GM23338 (cell line): ENCODE data around the gene FRMD3. TPM values are rescaled to one million over a fixed set of nuclear protein-coding genes. Genes with fewer than 3 reads are reported as not detected.

Experiments used
- ATAC-seq: fragments of 200-7000 bp; cut with Tn5 transposase; 3 replicates; pipeline ENCODE4 v1.9.1; 2020
- DNase-seq: peaks from one replicate; pipeline ENCODE4 v3.0.0-alpha.2; 2015; ENCODE audit warnings: low spot score
- H2AFZ ChIP-seq: fragments of 200-600 bp; sonication (generic); 2 replicates; pipeline ENCODE4 v1.8.0; 2016; ENCODE audit warnings: antibody characterized with exemption, mild to moderate bottlenecking, moderate library complexity
- H3F3A ChIP-seq: fragments of 200-600 bp; sonication (generic); replicated peaks from 2 replicates; pipeline ENCODE4 v1.8.0; 2017; ENCODE audit warnings: antibody characterized with exemption, mixed run types, low read depth
- H3K27ac ChIP-seq: fragments of 200-600 bp; sonication (generic); 2 replicates; pipeline ENCODE4 v1.6.1; 2016; ENCODE audit warnings: low read depth
- H3K27me3 ChIP-seq: fragments of 200-600 bp; sonication (generic); 2 replicates; pipeline ENCODE4 v1.8.0; 2016; ENCODE audit warnings: mild to moderate bottlenecking, mixed run types, moderate library complexity; ENCODE audit not compliant: insufficient read depth
- H3K36me3 ChIP-seq: fragments of 200-600 bp; sonication (generic); 2 replicates; pipeline ENCODE4 v1.8.0; 2016; ENCODE audit warnings: mild to moderate bottlenecking; ENCODE audit not compliant: insufficient read depth
- H3K4me1 ChIP-seq: fragments of 200-600 bp; sonication (generic); 2 replicates; pipeline ENCODE4 v1.8.0; 2016; ENCODE audit warnings: mild to moderate bottlenecking, moderate library complexity; ENCODE audit not compliant: insufficient read depth
- H3K4me2 ChIP-seq: fragments of 200-600 bp; sonication (generic); 2 replicates; pipeline ENCODE4 v1.7.1; 2017; ENCODE audit warnings: mixed run types
- H3K4me3 ChIP-seq: fragments of 200-600 bp; sonication (generic); 2 replicates; pipeline ENCODE4 v1.6.1; 2016; ENCODE audit warnings: mixed run types
- H3K79me2 ChIP-seq: fragments of 200-600 bp; sonication (generic); replicated peaks from 2 replicates; pipeline ENCODE4 v1.8.0; 2017; ENCODE audit warnings: mild to moderate bottlenecking; ENCODE audit not compliant: insufficient read depth
- H3K9me2 ChIP-seq: fragments of 200-600 bp; sonication (generic); 2 replicates; pipeline ENCODE4 v1.8.0; 2017; ENCODE audit not compliant: insufficient read depth
- H4K20me1 ChIP-seq: fragments of 200-600 bp; sonication (generic); replicated peaks from 2 replicates; pipeline ENCODE4 v1.8.0; 2017; ENCODE audit warnings: mild to moderate bottlenecking; ENCODE audit not compliant: insufficient read depth
- H3K27ac Mint-ChIP-seq: 2 replicates; pipeline ENCODE4 v1.8.0; 2020; ENCODE audit warnings: inconsistent platforms, mild to moderate bottlenecking, moderate library complexity, mixed read lengths
- H3K27me3 Mint-ChIP-seq: 3 replicates; pipeline ENCODE4 v1.8.0; 2022; ENCODE audit warnings: low read depth, mild to moderate bottlenecking, moderate library complexity, mixed read lengths, inconsistent platforms; ENCODE audit not compliant: insufficient read depth, poor library complexity
- H3K36me3 Mint-ChIP-seq: 3 replicates; pipeline ENCODE4 v1.8.0; 2021; ENCODE audit warnings: low read depth, mild to moderate bottlenecking, inconsistent platforms, moderate library complexity, mixed read lengths
- H3K4me1 Mint-ChIP-seq: 3 replicates; pipeline ENCODE4 v1.8.0; 2020; ENCODE audit warnings: mild to moderate bottlenecking, inconsistent platforms, mixed read lengths
- H3K4me3 Mint-ChIP-seq: 3 replicates; pipeline ENCODE4 v1.8.0; 2021; ENCODE audit warnings: moderate library complexity, mild to moderate bottlenecking, inconsistent platforms, mixed read lengths
- H3K9me3 Mint-ChIP-seq: 3 replicates; pipeline ENCODE4 v1.8.0; 2020; ENCODE audit warnings: moderate library complexity, mild to moderate bottlenecking, inconsistent platforms, mixed read lengths
- CREB1 ChIP-seq: fragments of 250-450 bp; sonication (Bioruptor Pico); IDR thresholded peaks from 2 replicates; pipeline ENCODE4 v1.5.0; 2020; ENCODE audit warnings: low read depth, mild to moderate bottlenecking, moderate library complexity
- CTCF ChIP-seq, 2 experiments: fragments of 200-600 bp in 1 of 2; sonication (generic) in 1 of 2; conservative IDR thresholded peaks; 2 replicates each; pipeline versions ENCODE4 v1.5.1 to v1.6.1; 2016 to 2017; ENCODE audit warnings: antibody characterized with exemption in 2 of 2, low read depth in 2 of 2, mild to moderate bottlenecking in 2 of 2, moderate library complexity in 1 of 2
- ETS1 ChIP-seq: IDR thresholded peaks from 2 replicates; pipeline ENCODE4 v1.6.1; 2016; ENCODE audit warnings: antibody characterized with exemption
- EZH2 ChIP-seq: fragments of 200-600 bp; sonication (generic); IDR thresholded peaks from one replicate; pipeline ENCODE4 v1.8.0; 2017; ENCODE audit warnings: antibody characterized with exemption, mild to moderate bottlenecking, low read depth; ENCODE audit not compliant: unreplicated experiment
- EZH2phosphoT487 ChIP-seq: fragments of 200-600 bp; sonication (generic); IDR thresholded peaks from one replicate; pipeline ENCODE4 v1.8.1; 2018; ENCODE audit warnings: antibody characterized with exemption; ENCODE audit not compliant: unreplicated experiment
- JUNB ChIP-seq: IDR thresholded peaks from one replicate; pipeline ENCODE4 v1.6.1; 2016; ENCODE audit warnings: antibody characterized with exemption; ENCODE audit not compliant: unreplicated experiment
- NANOG ChIP-seq: IDR thresholded peaks from 2 replicates; pipeline ENCODE4 v1.6.1; 2016; ENCODE audit warnings: antibody characterized with exemption, borderline replicate concordance
- POLR2AphosphoS5 ChIP-seq: IDR thresholded peaks from 2 replicates; pipeline ENCODE4 v1.6.1; 2016; ENCODE audit warnings: antibody characterized with exemption, low read depth
- REST ChIP-seq: IDR thresholded peaks from one replicate; pipeline ENCODE4 v1.6.1; 2018; ENCODE audit warnings: antibody characterized with exemption; ENCODE audit not compliant: unreplicated experiment
- STAT1 ChIP-seq: IDR thresholded peaks from one replicate; pipeline ENCODE4 v1.6.1; 2016; ENCODE audit warnings: antibody characterized with exemption; ENCODE audit not compliant: unreplicated experiment
- ZNF114 ChIP-seq: fragments of 250-450 bp; sonication (Bioruptor Pico); IDR thresholded peaks from 2 replicates; pipeline ENCODE4 v1.5.0; 2020; ENCODE audit warnings: mild to moderate bottlenecking, moderate library complexity
- ZNF331 ChIP-seq: fragments of 250-450 bp; sonication (Bioruptor Pico); IDR thresholded peaks from 2 replicates; pipeline ENCODE4 v1.5.0; 2020; ENCODE audit warnings: low read depth, mild to moderate bottlenecking, moderate library complexity
- ZNF462 ChIP-seq: fragments of 250-450 bp; sonication (Bioruptor Pico); IDR thresholded peaks from 2 replicates; pipeline ENCODE4 v1.5.0; 2020; ENCODE audit warnings: mild to moderate bottlenecking, moderate library complexity
- polyA plus RNA-seq: library from polyadenylated mRNA; unstranded; fragments of >200 nt; fragmentation: Nextera tagmentation; extraction: Ambion mirVana; gene quantifications from 2 replicates; pipeline ENCODE4 v1.2.1, GENCODE V29; 2016
- total RNA-seq: library from RNA; depleted of rRNA; stranded (reverse); fragments of >200 nt; shearing (Covaris generic); gene quantifications from 2 replicates; pipeline ENCODE4 v1.2.3, GENCODE V29; 2014

Gene FRMD3
- total and polyA plus RNA-seq, 2 experiments from 2014 or later: 0.47 to 1.2 TPM

- H3K4me3 ChIP-seq: no peak overlapping the region
Measured at GRCh38 chr9:83445703-83446265, 92.4 kb downstream of the FRMD3 start.

More at GRCh38 chr9:83445703-83446265, 92.4 kb downstream of the FRMD3 start:
- H3K79me2 ChIP-seq: no peaks in the 10 kb centered on the region
- no peak overlapping the region for H2AFZ ChIP-seq
- no peaks in the 10 kb centered on the region for H3F3A ChIP-seq
- no peaks in the 10 kb centered on the region for H3K36me3 ChIP-seq
- no peak overlapping the region for H3K4me2 ChIP-seq
- Mint-ChIP-seq H3K27me3 (peaks cover 1% of the 10 kb centered on the region), H3K9me3 (no peaks in the 10 kb centered on the region; the same call in 2 of the 3 replicates), H3K4me3 (no peak overlapping the region), H3K4me1 (peaks cover 3% of the 10 kb centered on the region; the same call in 1 of the 3 replicates), H3K36me3 (no peaks in the 10 kb centered on the region), H3K27ac (no peak overlapping the region)
- H3K27ac ChIP-seq: no peak overlapping the region
- no peak for ATAC-seq
- H4K20me1 ChIP-seq: no peaks in the 10 kb centered on the region
- no peak for DNase-seq
- H3K9me2 ChIP-seq: no peaks in the 10 kb centered on the region
- no peak for TF ChIP-seq ZNF462
- TF ChIP-seq POLR2AphosphoS5: no peak
- TF ChIP-seq ZNF114 (CRISPR knock-in tag): no peak
- no peak for TF ChIP-seq EZH2phosphoT487
- no peak for TF ChIP-seq ETS1
- TF ChIP-seq NANOG: no peak
- no peak for TF ChIP-seq REST
- no peak for TF ChIP-seq STAT1
- no peak for TF ChIP-seq CREB1 (CRISPR knock-in tag)
- no peak for TF ChIP-seq EZH2
- no peak for TF ChIP-seq ZNF331 (CRISPR knock-in tag)
- TF ChIP-seq JUNB: no peak
- no peak for TF ChIP-seq CTCF (conservative IDR thresholded peaks at IDR 0.05; ENCODE audit: low read depth in 2 of 2)
- H3K27me3 ChIP-seq: no peaks in the 10 kb centered on the region
- no peaks in the 10 kb centered on the region for H3K4me1 ChIP-seq
